Testis (tissue), 3 donors: ENCODE results near the gene DSPP. TPM values are rescaled to one million over a fixed set of nuclear protein-coding genes. Genes with fewer than 3 reads are reported as not detected.

Experiments used
- DNase-seq: peaks from one replicate; pipeline ENCODE4 v3.0.0-alpha.2; 2019
- H3K27ac ChIP-seq, 2 donors: fragments of 200-600 bp; sonication (generic); one replicate each; pipeline ENCODE4 v1.5.1; 2019
- H3K27me3 ChIP-seq: fragments of 200-600 bp; sonication (generic); one replicate; pipeline ENCODE4 v1.5.1; 2019
- H3K36me3 ChIP-seq: fragments of 200-600 bp; sonication (generic); one replicate; pipeline ENCODE4 v1.5.1; 2017; ENCODE audit warnings: low read depth; ENCODE audit errors: missing control alignments
- H3K4me1 ChIP-seq: fragments of 200-600 bp; sonication (generic); one replicate; pipeline ENCODE4 v1.5.1; 2019
- H3K4me3 ChIP-seq, 2 donors: fragments of 200-600 bp; sonication (generic); one replicate each; pipeline ENCODE4 v1.5.1; 2017 to 2019
- H3K9me3 ChIP-seq: fragments of 200-600 bp; sonication (generic); one replicate; pipeline ENCODE4 v1.5.1; 2017
- CTCF ChIP-seq, 3 experiments: fragments of 450-650 bp in 2 of 3; fragments of 200-600 bp in 1 of 3; sonication (generic) in 1 of 3; IDR thresholded peaks; one replicate each; pipeline ENCODE4 v1.5.1; 2016 to 2019; ENCODE audit warnings: antibody characterized with exemption in 3 of 3, mild to moderate bottlenecking in 2 of 3, moderate library complexity in 1 of 3
- POLR2A ChIP-seq: fragments of 450-650 bp; IDR thresholded peaks from one replicate; pipeline ENCODE4 v1.6.1; 2017; ENCODE audit warnings: antibody characterized with exemption, mild to moderate bottlenecking, moderate library complexity
- WGBS, 2 donors: methylation state at CpG; one replicate each; pipeline ENCODE4 v1.1.5; 2018; 5-methylcytosine and 5-hydroxymethylcytosine counted together
- intact Hi-C: fragments of 100-400 bp; cut with DNase I; formaldehyde crosslinking; loops from one replicate; pipeline ENCODE4 v1.15.1; 2023; ENCODE audit warnings: low total_unique reads
- polyA plus RNA-seq: library from polyadenylated mRNA; stranded (reverse); fragments of 350-450 nt; fragmentation: Illumina TruSeq; extraction: RNeasy Lipid Tissue Mini Kit (QIAGEN cat#74804); gene quantifications from one replicate; pipeline ENCODE4 v1.2.3, GENCODE V29; 2014; ENCODE audit warnings: low read depth, low replicate concordance; ENCODE audit not compliant: insufficient read depth
- total RNA-seq, 2 donors: library from RNA; depleted of rRNA; stranded (reverse); fragments of >200 nt; gene quantifications; one replicate each; pipeline ENCODE4 v1.2.3, GENCODE V29; 2016

DSPP gene
- total and polyA plus RNA-seq, 3 donors from 2014 or later = not detected

GRCh38 chr4:87620491-87620890, 12.2 kb downstream of the DSPP start:
- DNase-seq = no peak
- Histone ChIP-seq H3K27me3 (no peaks in the 10 kb centered on the region), H3K9me3 (no peaks in the 10 kb centered on the region), H3K36me3 (no peaks in the 10 kb centered on the region), H3K27ac (peak overlapping the region; percentile 31 to 82), H3K4me3 (no peak overlapping the region), H3K4me1 (no peaks in the 10 kb centered on the region)
- intact Hi-C loops = no loop called here
- TF ChIP-seq POLR2A (no peak), CTCF (IDR thresholded peaks at IDR 0.05) (no peak)

- Histone ChIP-seq H3K27ac (no peak overlapping the region), H3K9me3 (no peaks in the 10 kb centered on the region)
- TF ChIP-seq CTCF (IDR thresholded peaks at IDR 0.05) (no peak), POLR2A (no peak)
Observed at GRCh38 chr4:87622303-87622702, 14.0 kb downstream of the DSPP start.

GRCh38 chr4:87624698-87625097, 16.4 kb downstream of the DSPP start:
- TF ChIP-seq POLR2A = no peak
- TF ChIP-seq CTCF (IDR thresholded peaks at IDR 0.05) = no peak
- WGBS, 2 donors = 56 to 67% methylated on average over 2 of the region's 2 CpGs
- H3K27me3 ChIP-seq = no peaks in the 10 kb centered on the region
- DNase-seq = no peak
- no peak overlapping the region for H3K4me3 ChIP-seq
- H3K36me3 ChIP-seq = no peaks in the 10 kb centered on the region
- intact Hi-C loops = no loop called here
- H3K9me3 ChIP-seq = no peaks in the 10 kb centered on the region
- H3K4me1 ChIP-seq = no peaks in the 10 kb centered on the region
- H3K27ac ChIP-seq = no peak overlapping the region

More at GRCh38 chr4:87622303-87622702, 14.0 kb downstream of the DSPP start:
- intact Hi-C loops = no loop called here
- H3K4me1 ChIP-seq = no peaks in the 10 kb centered on the region
- 86 to 87% methylated on average over 8 of the region's 8 CpGs for WGBS, 2 donors
- no peak for DNase-seq
- no peaks in the 10 kb centered on the region for H3K36me3 ChIP-seq
- H3K4me3 ChIP-seq = no peak overlapping the region
- no peaks in the 10 kb centered on the region for H3K27me3 ChIP-seq

GRCh38 chr4:87631668-87632067, 23.3 kb downstream of the DSPP start:
- H3K4me3 ChIP-seq = no peak overlapping the region
- H3K27ac ChIP-seq = peak overlapping the region in 1 of 2 donors; percentile 8
- H3K9me3 ChIP-seq = no peaks in the 10 kb centered on the region
- no peaks in the 10 kb centered on the region for H3K36me3 ChIP-seq
- H3K27me3 ChIP-seq = no peaks in the 10 kb centered on the region
- intact Hi-C loops = no loop called here
- TF ChIP-seq CTCF (IDR thresholded peaks at IDR 0.05) (no peak), POLR2A (no peak)
- H3K4me1 ChIP-seq = no peaks in the 10 kb centered on the region
- no peak for DNase-seq

GRCh38 chr4:87632469-87632868, 24.1 kb downstream of the DSPP start:
- WGBS, 2 donors = 53% methylated on average over 1 of the region's 1 CpG
- H3K36me3 ChIP-seq = no peaks in the 10 kb centered on the region
- H3K4me3 ChIP-seq = no peak overlapping the region
- intact Hi-C loops = no loop called here
- TF ChIP-seq POLR2A (no peak), CTCF (IDR thresholded peaks at IDR 0.05) (no peak)
- no peaks in the 10 kb centered on the region for H3K4me1 ChIP-seq
- no peaks in the 10 kb centered on the region for H3K27me3 ChIP-seq
- H3K9me3 ChIP-seq = no peaks in the 10 kb centered on the region
- DNase-seq = no peak
- H3K27ac ChIP-seq = no peak overlapping the region
